Right lobe of liver (tissue), 4 donors: ENCODE results near the gene IL1RL2.

Source experiments
- POLR2A ChIP-seq: fragments of 450-650 bp; IDR thresholded peaks from one replicate; pipeline ENCODE4 v1.6.1; 2017; ENCODE audit warnings: antibody characterized with exemption, mild to moderate bottlenecking
- TF ChIP-seq, protein P1 (sequence below), 4 donors: fragments of 200-600 bp in 3 of 4; fragments of 450-650 bp in 1 of 4; IDR thresholded peaks; one replicate each; pipeline versions ENCODE4 v1.5.1 to v1.8.0; 2016 to 2022; ENCODE audit warnings: antibody characterized with exemption in 4 of 4, mild to moderate bottlenecking in 2 of 4
- donor health status: DM: no; HTN: no; CAD: no.
- donor health status: DM: no; HTN: no; CAD: no.
- donor health status: DM: no; HTN: yes; CAD: no.

DNA sequence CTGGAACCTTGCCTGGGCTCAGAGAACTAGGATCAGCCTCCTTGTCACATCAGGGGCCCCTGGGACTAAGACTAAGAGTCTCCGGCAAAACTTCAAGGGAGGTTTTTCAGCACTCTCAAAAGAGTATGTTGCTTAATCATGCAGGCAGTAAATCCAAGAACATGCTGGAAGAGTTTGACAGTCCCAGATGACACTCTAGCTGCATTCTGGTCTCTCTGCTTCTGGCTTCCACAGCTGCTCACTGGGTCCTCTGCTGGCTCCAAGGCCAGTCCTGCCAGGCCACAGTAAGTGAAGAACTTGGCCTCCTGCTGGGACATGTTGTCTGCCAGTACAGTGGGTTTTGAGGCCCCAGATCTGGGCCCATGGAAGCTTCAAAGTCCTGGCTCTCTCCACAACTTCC, 79.4 kb downstream of the IL1RL2 start:
- TF ChIP-seq, protein P1, sequence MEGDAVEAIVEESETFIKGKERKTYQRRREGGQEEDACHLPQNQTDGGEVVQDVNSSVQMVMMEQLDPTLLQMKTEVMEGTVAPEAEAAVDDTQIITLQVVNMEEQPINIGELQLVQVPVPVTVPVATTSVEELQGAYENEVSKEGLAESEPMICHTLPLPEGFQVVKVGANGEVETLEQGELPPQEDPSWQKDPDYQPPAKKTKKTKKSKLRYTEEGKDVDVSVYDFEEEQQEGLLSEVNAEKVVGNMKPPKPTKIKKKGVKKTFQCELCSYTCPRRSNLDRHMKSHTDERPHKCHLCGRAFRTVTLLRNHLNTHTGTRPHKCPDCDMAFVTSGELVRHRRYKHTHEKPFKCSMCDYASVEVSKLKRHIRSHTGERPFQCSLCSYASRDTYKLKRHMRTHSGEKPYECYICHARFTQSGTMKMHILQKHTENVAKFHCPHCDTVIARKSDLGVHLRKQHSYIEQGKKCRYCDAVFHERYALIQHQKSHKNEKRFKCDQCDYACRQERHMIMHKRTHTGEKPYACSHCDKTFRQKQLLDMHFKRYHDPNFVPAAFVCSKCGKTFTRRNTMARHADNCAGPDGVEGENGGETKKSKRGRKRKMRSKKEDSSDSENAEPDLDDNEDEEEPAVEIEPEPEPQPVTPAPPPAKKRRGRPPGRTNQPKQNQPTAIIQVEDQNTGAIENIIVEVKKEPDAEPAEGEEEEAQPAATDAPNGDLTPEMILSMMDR (IDR thresholded peaks at IDR 0.05) = no peak
- TF ChIP-seq POLR2A = no peak
